Pulmonary artery endothelial cell (primary cell): Measurements from ENCODE around the gene LYG2. TPM values are rescaled to one million over a fixed set of nuclear protein-coding genes. Genes with fewer than 3 reads are reported as not detected.
"Not testable (repeated sequence)": the region's sequence is repeated elsewhere in the genome, so short reads cannot be mapped to it uniquely, and the experiment has no call there.

ENCODE experiments used
- DNase-seq: peaks from one replicate; pipeline ENCODE4 v3.0.0-alpha.2; 2011; ENCODE audit warnings: low read depth, low spot score
- total RNA-seq: library from RNA; depleted of rRNA; stranded (reverse); fragments of >200 nt; gene quantifications from 2 replicates; pipeline ENCODE4 v1.2.3, GENCODE V29; 2014

Gene LYG2
- total RNA-seq, 1 donor from 2014 or later, result not detected

- no peak for DNase-seq
These were observed 53.3 kb downstream of the LYG2 start for GRCh38 chr2:99201959-99202678.

- DNase-seq, result no peak
These were observed 55.2 kb downstream of the LYG2 start for GRCh38 chr2:99200076-99200800.

- DNase-seq, result no peak
These were observed 57.2 kb downstream of the LYG2 start for GRCh38 chr2:99198103-99198841.

GRCh38 chr2:99192364-99192763 is 63.1 kb downstream of the LYG2 start:
- not testable (repeated sequence) for DNase-seq

Other genes with a start within 250 kb of the LYG2 start
- 0.07 and 0.28 TPM in 2 replicates for gene C2orf15, start 114.0 kb downstream of the LYG2 start, total RNA-seq
- 1.3 and 2.4 TPM in 2 replicates for gene TSGA10, start 100.7 kb downstream of the LYG2 start, total RNA-seq
- 4.8 and 9.1 TPM in 2 replicates for gene LIPT1, start 100.7 kb downstream of the LYG2 start, total RNA-seq
- 23.7 and 26.5 TPM in 2 replicates for gene MITD1, start 74.6 kb downstream of the LYG2 start, total RNA-seq
- gene MRPL30, start 74.5 kb downstream of the LYG2 start, total RNA-seq, result 44.5 and 48.9 TPM in 2 replicates
- gene LYG1, start 45.5 kb upstream of the LYG2 start, total RNA-seq, result 0.26 and 0.39 TPM in 2 replicates
- 72.6 and 82.5 TPM in 2 replicates for gene TXNDC9, start 80.7 kb upstream of the LYG2 start, total RNA-seq
- 28.9 and 33.3 TPM in 2 replicates for gene EIF5B, start 81.7 kb upstream of the LYG2 start, total RNA-seq
- 32.1 and 35.2 TPM in 2 replicates for gene REV1, start 234.4 kb upstream of the LYG2 start, total RNA-seq